CD14-positive monocyte (primary cell): ENCODE results near the gene SCAF8. TPM values are rescaled to one million over a fixed set of nuclear protein-coding genes. Genes with fewer than 3 reads are reported as not detected.
A peak's percentile ranks its signal among the peaks of the same experiment; 100 is the strongest.

ENCODE experiments used
- DNase-seq, 3 donors: peaks; one replicate each; pipeline ENCODE4 v3.0.0-alpha.2; 2011 to 2022
- H2AFZ ChIP-seq: 2 replicates; pipeline ENCODE4 v1.6.0; 2012; ENCODE audit warnings: mild to moderate bottlenecking, low read depth, low read length, inconsistent platforms; ENCODE audit not compliant: insufficient read depth, poor library complexity, severe bottlenecking
- H3K27ac ChIP-seq, 2 donors: 1 replicate in 1 of 2; 2 replicates in 1 of 2; pipeline ENCODE4 v1.5.1; 2012 to 2013; ENCODE audit warnings: low read length in 2 of 2, control low read depth in 1 of 2, inconsistent platforms in 1 of 2, low read depth in 1 of 2, mild to moderate bottlenecking in 1 of 2
- H3K27me3 ChIP-seq, 2 donors: one replicate each; pipeline versions ENCODE4 v1.6.0 to v1.6.1; 2011 to 2013; ENCODE audit warnings: low read length in 2 of 2; ENCODE audit not compliant: control insufficient read depth in 2 of 2, insufficient read depth in 2 of 2
- H3K36me3 ChIP-seq, 2 donors: replicated peaks in 1 of 2; 1 replicate in 1 of 2; 2 replicates in 1 of 2; pipeline versions ENCODE4 v1.5.1 to v1.6.1; 2012 to 2013; ENCODE audit warnings: low read length in 2 of 2, control low read depth in 1 of 2, inconsistent platforms in 1 of 2, mild to moderate bottlenecking in 1 of 2; ENCODE audit not compliant: insufficient read depth in 2 of 2, control insufficient read depth in 1 of 2
- H3K4me1 ChIP-seq, 2 donors: 1 replicate in 1 of 2; 2 replicates in 1 of 2; pipeline versions ENCODE4 v1.5.1 to v1.6.1; 2012 to 2013; ENCODE audit warnings: low read length in 2 of 2, control low read depth in 1 of 2, inconsistent platforms in 1 of 2, mild to moderate bottlenecking in 1 of 2, moderate library complexity in 1 of 2; ENCODE audit not compliant: insufficient read depth in 2 of 2, control insufficient read depth in 1 of 2
- H3K4me2 ChIP-seq: replicated peaks from 2 replicates; pipeline ENCODE3; 2012; ENCODE audit warnings: low read length, moderate library complexity, mild to moderate bottlenecking; ENCODE audit not compliant: poor library complexity, severe bottlenecking; ENCODE audit errors: extremely low read depth
- H3K4me3 ChIP-seq, 3 experiments: fragments of 200-600 bp in 1 of 3; sonication (generic) in 1 of 3; replicated peaks in 1 of 3; 1 replicate in 2 of 3; 2 replicates in 1 of 3; pipeline ENCODE4 v1.5.1; 2011 to 2013; ENCODE audit warnings: low read length in 3 of 3, mild to moderate bottlenecking in 3 of 3, control low read depth in 2 of 3, low read depth in 2 of 3, inconsistent platforms in 1 of 3, moderate library complexity in 1 of 3
- H3K79me2 ChIP-seq: 2 replicates; pipeline ENCODE4 v1.6.0; 2012; ENCODE audit warnings: mild to moderate bottlenecking, control low read depth, inconsistent platforms, low read length, moderate library complexity; ENCODE audit not compliant: insufficient read depth
- H3K9ac ChIP-seq: 2 replicates; pipeline ENCODE4 v1.6.0; 2017; ENCODE audit warnings: low read length, mild to moderate bottlenecking; ENCODE audit not compliant: insufficient read depth, poor library complexity, severe bottlenecking
- H3K9me3 ChIP-seq, 2 donors: replicated peaks in 1 of 2; 1 replicate in 1 of 2; 2 replicates in 1 of 2; pipeline versions ENCODE4 v1.5.1 to v1.6.1; 2012 to 2013; ENCODE audit warnings: low read length in 2 of 2, control low read depth in 1 of 2; ENCODE audit not compliant: control insufficient read depth in 1 of 2, insufficient read depth in 1 of 2
- H4K20me1 ChIP-seq: 2 replicates; pipeline ENCODE4 v1.6.0; 2012; ENCODE audit warnings: mild to moderate bottlenecking, low read length, control low read depth, moderate library complexity; ENCODE audit not compliant: insufficient read depth
- H3K27ac Mint-ChIP-seq, 7 donors: one replicate each; pipeline ENCODE4 v1.8.0; 2020; ENCODE audit warnings: mild to moderate bottlenecking in 7 of 7, mixed read lengths in 7 of 7, moderate library complexity in 6 of 7, inconsistent platforms in 2 of 7
- H3K27me3 Mint-ChIP-seq, 3 donors: one replicate each; pipeline ENCODE4 v1.8.0; 2021 to 2022; ENCODE audit warnings: low read depth in 3 of 3, mild to moderate bottlenecking in 3 of 3, mixed read lengths in 3 of 3, moderate library complexity in 3 of 3, inconsistent platforms in 1 of 3
- H3K36me3 Mint-ChIP-seq, 2 donors: one replicate each; pipeline ENCODE4 v1.8.0; 2020; ENCODE audit warnings: mixed read lengths in 2 of 2, inconsistent platforms in 1 of 2, mild to moderate bottlenecking in 1 of 2
- H3K4me1 Mint-ChIP-seq: one replicate; pipeline ENCODE4 v1.8.0; 2020; ENCODE audit warnings: mild to moderate bottlenecking, mixed read lengths
- H3K4me3 Mint-ChIP-seq, 2 donors: one replicate each; pipeline ENCODE4 v1.8.0; 2020; ENCODE audit warnings: mild to moderate bottlenecking in 2 of 2, mixed read lengths in 2 of 2, moderate library complexity in 1 of 2
- H3K9me3 Mint-ChIP-seq, 7 donors: one replicate each; pipeline ENCODE4 v1.8.0; 2020 to 2022; ENCODE audit warnings: mixed read lengths in 7 of 7, mild to moderate bottlenecking in 6 of 7, moderate library complexity in 6 of 7, inconsistent platforms in 2 of 7
- whole genome bisulfite sequencing: methylation state at CpG from one replicate; pipeline ENCODE4 v1.1.5; 2013; ENCODE audit warnings: missing lambda C conversion rate; ENCODE audit not compliant: insufficient coverage; 5-methylcytosine and 5-hydroxymethylcytosine counted together
- intact Hi-C, 2 donors: fragments of 100-400 bp; cut with micrococcal nuclease; formaldehyde crosslinking; loops; one replicate each; pipeline versions ENCODE4 v1.15.0 to v1.15.1; 2023
- polyA plus RNA-seq, 3 donors: library from polyadenylated mRNA; depleted of rRNA in 1 of 3; unstranded in 2 of 3; stranded (reverse) in 1 of 3; fragments of 300-500 nt in 2 of 3; fragments of >200 nt in 1 of 3; fragmentation: Illumina TruSeq in 2 of 3; gene quantifications; 1 replicate in 2 of 3; 2 replicates in 1 of 3; pipeline ENCODE4 v1.2.3, GENCODE V29; 2012 to 2021
- TF ChIP-seq, protein P1 (sequence below): fragments of 200-600 bp; IDR thresholded peaks from one replicate; pipeline ENCODE4 v1.8.0; 2022; ENCODE audit warnings: antibody characterized with exemption, mild to moderate bottlenecking

Gene SCAF8
- polyA plus RNA-seq, 3 donors, result 2.8 to 18.5 (median 4.2) TPM

DNA sequence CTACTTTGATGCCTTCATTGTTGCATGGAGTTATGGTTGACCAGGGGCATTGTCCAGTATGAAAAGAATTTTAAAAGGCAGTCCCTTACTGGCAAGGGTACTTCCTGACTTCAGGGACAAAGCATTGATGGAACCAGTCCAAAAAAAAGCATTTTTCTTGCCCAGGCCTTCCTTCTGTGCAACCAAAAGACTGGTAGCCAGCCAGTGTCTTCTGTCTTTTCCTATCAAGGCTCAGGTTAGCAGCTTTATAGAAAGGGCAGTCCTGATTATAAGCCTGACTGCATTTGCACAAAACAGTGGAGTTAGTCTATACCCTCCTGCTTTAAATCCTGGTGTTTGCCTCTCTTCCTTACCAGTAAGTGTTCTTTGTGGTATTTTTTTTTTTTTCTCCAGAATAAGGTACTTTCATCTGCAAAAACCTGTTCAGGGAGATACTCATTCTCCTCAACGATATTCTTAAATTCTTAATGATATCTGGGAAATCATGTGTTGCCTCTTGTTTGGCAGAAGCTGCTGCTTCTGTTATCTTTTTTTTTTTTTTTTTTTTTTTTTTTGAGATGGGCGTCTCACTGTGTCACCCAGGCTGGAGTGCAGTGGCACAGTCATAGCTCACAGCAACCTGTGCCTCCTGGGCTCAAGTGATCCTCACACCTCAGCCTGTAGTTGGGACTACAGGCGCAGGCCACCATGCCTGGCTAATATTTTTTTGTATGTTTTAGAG lies 33.9 kb downstream of the SCAF8 start:
- no CpG with 5 or more reads among the region's 3 CpGs for WGBS
- Mint-ChIP-seq H3K27me3 (peaks cover 0 to 2% (median 0%) of the 10 kb centered on the region in 3 donors), H3K4me3 (no peak overlapping the region), H3K4me1 (peaks cover 18% of the 10 kb centered on the region), H3K27ac (peak overlapping the region in 2 of 7 donors; percentile 12 to 33), H3K9me3 (no peaks in the 10 kb centered on the region), H3K36me3 (peaks cover 1 to 17% of the 10 kb centered on the region in 2 donors)
- intact Hi-C loops, result no loop called here
- Histone ChIP-seq H3K27me3 (no peaks in the 10 kb centered on the region), H3K4me3 (no peak overlapping the region), H3K79me2 (peaks cover 99% of the 10 kb centered on the region), H4K20me1 (peaks cover 100% of the 10 kb centered on the region), H3K9ac (no peak overlapping the region), H3K36me3 (no peaks in the 10 kb centered on the region), H3K4me1 (no peaks in the 10 kb centered on the region), H3K9me3 (no peaks in the 10 kb centered on the region), H3K4me2 (no peak overlapping the region), H2AFZ (no peak overlapping the region), H3K27ac (peak overlapping the region in 1 of 2 donors; percentile 19)
- no peak for DNase-seq
- TF ChIP-seq, protein P1, sequence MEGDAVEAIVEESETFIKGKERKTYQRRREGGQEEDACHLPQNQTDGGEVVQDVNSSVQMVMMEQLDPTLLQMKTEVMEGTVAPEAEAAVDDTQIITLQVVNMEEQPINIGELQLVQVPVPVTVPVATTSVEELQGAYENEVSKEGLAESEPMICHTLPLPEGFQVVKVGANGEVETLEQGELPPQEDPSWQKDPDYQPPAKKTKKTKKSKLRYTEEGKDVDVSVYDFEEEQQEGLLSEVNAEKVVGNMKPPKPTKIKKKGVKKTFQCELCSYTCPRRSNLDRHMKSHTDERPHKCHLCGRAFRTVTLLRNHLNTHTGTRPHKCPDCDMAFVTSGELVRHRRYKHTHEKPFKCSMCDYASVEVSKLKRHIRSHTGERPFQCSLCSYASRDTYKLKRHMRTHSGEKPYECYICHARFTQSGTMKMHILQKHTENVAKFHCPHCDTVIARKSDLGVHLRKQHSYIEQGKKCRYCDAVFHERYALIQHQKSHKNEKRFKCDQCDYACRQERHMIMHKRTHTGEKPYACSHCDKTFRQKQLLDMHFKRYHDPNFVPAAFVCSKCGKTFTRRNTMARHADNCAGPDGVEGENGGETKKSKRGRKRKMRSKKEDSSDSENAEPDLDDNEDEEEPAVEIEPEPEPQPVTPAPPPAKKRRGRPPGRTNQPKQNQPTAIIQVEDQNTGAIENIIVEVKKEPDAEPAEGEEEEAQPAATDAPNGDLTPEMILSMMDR, result no peak

DNA sequence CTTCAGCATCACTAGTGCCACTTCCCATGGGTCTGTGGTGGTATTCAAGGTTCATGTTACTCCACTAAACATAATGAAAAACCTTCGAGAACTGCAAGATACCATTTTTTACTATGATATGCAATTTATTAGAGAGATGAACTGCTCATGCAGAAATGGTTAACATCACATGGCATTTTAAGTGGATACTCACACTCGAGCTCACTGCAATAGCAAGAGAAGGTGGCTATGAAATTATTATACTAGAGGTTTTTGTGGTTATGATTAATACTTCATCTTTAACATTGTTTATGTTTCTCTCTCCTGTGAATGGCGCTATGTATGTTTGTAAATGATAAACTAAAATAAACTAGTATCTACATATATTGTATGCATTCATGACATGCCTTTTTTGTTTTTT lies 35.1 kb downstream of the SCAF8 start:
- peaks cover 16% of the 10 kb centered on the region for H3K4me1 Mint-ChIP-seq
- TF ChIP-seq, protein P1, result no peak
- Histone ChIP-seq H3K9me3 (no peaks in the 10 kb centered on the region), H3K79me2 (peaks cover 99% of the 10 kb centered on the region), H3K9ac (no peak overlapping the region), H4K20me1 (peaks cover 100% of the 10 kb centered on the region), H3K4me1 (no peaks in the 10 kb centered on the region), H3K36me3 (no peaks in the 10 kb centered on the region), H2AFZ (no peak overlapping the region), H3K4me2 (no peak overlapping the region), H3K27ac (no peak overlapping the region), H3K27me3 (no peaks in the 10 kb centered on the region), H3K4me3 (no peak overlapping the region)
- intact Hi-C loops, result no loop called here
- H3K36me3 Mint-ChIP-seq, result peaks cover 1 to 14% of the 10 kb centered on the region in 2 donors
- no CpG with 5 or more reads among the region's 3 CpGs for WGBS
- H3K9me3 Mint-ChIP-seq, result no peaks in the 10 kb centered on the region
- no peak for DNase-seq
- H3K27ac Mint-ChIP-seq, result no peak overlapping the region
- peaks cover 0 to 2% (median 0%) of the 10 kb centered on the region in 3 donors for H3K27me3 Mint-ChIP-seq
- no peak overlapping the region for H3K4me3 Mint-ChIP-seq
